ENCODE data around the gene CLTCL1.

Gene CLTCL1

GRCh38 chr22:19180234-19180633 lies 111.3 kb downstream of the CLTCL1 start:
- H3K27me3 ChIP-seq (ENCODE audit: insufficient read depth, insufficient read length) = no peaks in the 10 kb centered on the region
- peaks cover 22% of the 10 kb centered on the region for H3K36me3 ChIP-seq (ENCODE audit: insufficient read depth, insufficient read length, low read length)
- no peak for DNase-seq (ENCODE audit: low read depth, low spot score)
- H3K4me1 ChIP-seq (ENCODE audit: insufficient read depth, insufficient read length) = peaks cover 31% of the 10 kb centered on the region
- no peaks in the 10 kb centered on the region for H3K9me3 ChIP-seq (ENCODE audit: insufficient read depth, low read length)
- no peak overlapping the region for H3K9ac ChIP-seq (ENCODE audit: insufficient read length, low read depth)
- H3K4me3 ChIP-seq (ENCODE audit: insufficient read length, low read depth) = no peak overlapping the region
- no peak for TF ChIP-seq ZNF274 (IDR thresholded peaks at IDR 0.05; ENCODE audit: low read depth, low read length)
- no peak for TF ChIP-seq YY1 (IDR thresholded peaks at IDR 0.05; ENCODE audit: insufficient read depth, insufficient read length)
- no peak for TF ChIP-seq SUZ12 (IDR thresholded peaks at IDR 0.05; ENCODE audit: extremely low read depth, insufficient read depth, insufficient read length)

DNA sequence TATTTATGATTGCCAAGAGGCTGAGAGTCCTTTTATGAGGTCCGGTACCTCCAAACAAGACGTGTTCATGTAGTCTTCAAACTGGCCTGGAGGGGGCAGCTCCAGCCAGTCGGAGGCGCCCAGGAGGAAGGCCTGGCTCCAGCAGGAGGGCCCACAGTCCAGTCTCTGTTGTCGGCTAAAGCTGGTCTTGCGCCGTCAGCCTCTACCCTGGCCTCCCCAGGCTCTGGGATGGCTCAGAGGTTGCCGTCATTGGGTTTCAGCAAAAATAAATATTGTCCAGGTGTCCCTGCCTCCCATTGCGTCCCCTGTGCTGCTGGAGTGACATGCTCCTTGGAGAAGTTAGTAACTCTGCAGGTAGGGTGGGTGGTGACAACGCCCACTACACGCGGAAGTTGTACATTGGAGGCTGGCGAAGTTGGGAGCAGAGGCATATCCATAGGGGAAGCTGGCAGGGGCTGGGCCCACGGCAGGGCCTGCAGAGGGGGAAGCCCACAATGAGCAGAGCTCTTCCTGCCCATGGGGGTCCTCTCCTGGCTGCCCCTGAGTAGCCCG lies 111.9 kb downstream of the CLTCL1 start:
- Histone ChIP-seq H3K27me3 (ENCODE audit: insufficient read depth, insufficient read length) (no peaks in the 10 kb centered on the region), H3K4me3 (ENCODE audit: insufficient read length, low read depth) (peak overlapping the region; percentile 66), H3K4me1 (ENCODE audit: insufficient read depth, insufficient read length) (peaks cover 35% of the 10 kb centered on the region), H3K9ac (ENCODE audit: insufficient read length, low read depth) (peak overlapping the region; percentile 94), H3K36me3 (ENCODE audit: insufficient read depth, insufficient read length, low read length) (peaks cover 26% of the 10 kb centered on the region), H3K9me3 (ENCODE audit: insufficient read depth, low read length) (no peaks in the 10 kb centered on the region)
- no peak for TF ChIP-seq SUZ12 (IDR thresholded peaks at IDR 0.05; ENCODE audit: extremely low read depth, insufficient read depth, insufficient read length)
- no peak for TF ChIP-seq ZNF274 (IDR thresholded peaks at IDR 0.05; ENCODE audit: low read depth, low read length)
- TF ChIP-seq YY1 (IDR thresholded peaks at IDR 0.05; ENCODE audit: insufficient read depth, insufficient read length) = no peak
- peak; percentile 59 for DNase-seq (ENCODE audit: low read depth, low spot score)

GRCh38 chr22:19178657-19179496 lies 112.6 kb downstream of the CLTCL1 start, which contains the start of gene SLC25A1:
Gene SLC25A1 (minus strand): TSS chr22:19178736. CDS start chr22:19178673, 63 bp downstream.
- H3K9me3 ChIP-seq (ENCODE audit: insufficient read depth, low read length) = no peaks in the 10 kb centered on the region
- H3K4me1 ChIP-seq (ENCODE audit: insufficient read depth, insufficient read length) = peaks cover 37% of the 10 kb centered on the region
- H3K27me3 ChIP-seq (ENCODE audit: insufficient read depth, insufficient read length) = no peaks in the 10 kb centered on the region
- H3K4me3 ChIP-seq (ENCODE audit: insufficient read length, low read depth) = peak within 1 kb of the TSS; percentile 74
- peaks cover 31% of the 10 kb centered on the region for H3K36me3 ChIP-seq (ENCODE audit: insufficient read depth, insufficient read length, low read length)
- peak; percentile 52 for DNase-seq (ENCODE audit: low read depth, low spot score)
- TF ChIP-seq YY1 (IDR thresholded peaks at IDR 0.05; ENCODE audit: insufficient read depth, insufficient read length) (no peak), ZNF274 (IDR thresholded peaks at IDR 0.05; ENCODE audit: low read depth, low read length) (no peak), SUZ12 (IDR thresholded peaks at IDR 0.05; ENCODE audit: extremely low read depth, insufficient read depth, insufficient read length) (no peak)
- H3K9ac ChIP-seq (ENCODE audit: insufficient read length, low read depth) = peak within 1 kb of the TSS; percentile 94

DNA sequence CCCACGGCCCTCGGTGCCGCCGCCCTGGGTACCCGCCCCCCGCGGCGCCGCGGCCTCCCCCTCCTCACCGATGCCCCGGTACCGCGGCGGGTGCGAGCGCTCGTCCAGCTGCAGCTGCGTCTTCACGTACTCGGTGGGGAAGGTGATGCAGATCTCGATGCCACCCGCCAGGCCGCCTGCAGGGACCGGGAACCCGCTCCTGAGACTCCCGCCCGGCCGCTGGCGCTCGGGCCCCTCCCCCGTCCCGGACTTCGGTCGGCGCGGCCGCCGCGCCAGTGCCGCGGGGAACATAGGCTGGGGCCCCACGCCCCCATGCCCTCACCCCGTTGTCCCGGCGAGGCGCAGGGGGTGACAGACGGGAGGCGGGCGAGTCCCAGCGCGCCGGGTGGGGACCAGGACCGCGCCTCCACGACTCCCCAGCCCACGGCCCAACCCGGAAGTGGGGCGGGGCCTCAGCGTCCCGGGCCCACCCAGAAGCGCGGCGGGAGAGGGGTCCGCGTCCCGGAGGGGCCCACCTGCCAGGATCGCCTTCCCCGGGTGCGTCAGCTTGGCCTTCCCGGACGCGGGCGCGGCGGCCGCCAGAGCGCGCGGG lies 113.4 kb downstream of the CLTCL1 start:
- no peak for TF ChIP-seq SUZ12 (IDR thresholded peaks at IDR 0.05; ENCODE audit: extremely low read depth, insufficient read depth, insufficient read length)
- peaks cover 34% of the 10 kb centered on the region for H3K36me3 ChIP-seq (ENCODE audit: insufficient read depth, insufficient read length, low read length)
- no peaks in the 10 kb centered on the region for H3K27me3 ChIP-seq (ENCODE audit: insufficient read depth, insufficient read length)
- no peaks in the 10 kb centered on the region for H3K9me3 ChIP-seq (ENCODE audit: insufficient read depth, low read length)
- H3K4me3 ChIP-seq (ENCODE audit: insufficient read length, low read depth) = peak overlapping the region; percentile 74
- peaks cover 44% of the 10 kb centered on the region for H3K4me1 ChIP-seq (ENCODE audit: insufficient read depth, insufficient read length)
- no peak for DNase-seq (ENCODE audit: low read depth, low spot score)
- peak overlapping the region; percentile 90 for H3K9ac ChIP-seq (ENCODE audit: insufficient read length, low read depth)

DNA sequence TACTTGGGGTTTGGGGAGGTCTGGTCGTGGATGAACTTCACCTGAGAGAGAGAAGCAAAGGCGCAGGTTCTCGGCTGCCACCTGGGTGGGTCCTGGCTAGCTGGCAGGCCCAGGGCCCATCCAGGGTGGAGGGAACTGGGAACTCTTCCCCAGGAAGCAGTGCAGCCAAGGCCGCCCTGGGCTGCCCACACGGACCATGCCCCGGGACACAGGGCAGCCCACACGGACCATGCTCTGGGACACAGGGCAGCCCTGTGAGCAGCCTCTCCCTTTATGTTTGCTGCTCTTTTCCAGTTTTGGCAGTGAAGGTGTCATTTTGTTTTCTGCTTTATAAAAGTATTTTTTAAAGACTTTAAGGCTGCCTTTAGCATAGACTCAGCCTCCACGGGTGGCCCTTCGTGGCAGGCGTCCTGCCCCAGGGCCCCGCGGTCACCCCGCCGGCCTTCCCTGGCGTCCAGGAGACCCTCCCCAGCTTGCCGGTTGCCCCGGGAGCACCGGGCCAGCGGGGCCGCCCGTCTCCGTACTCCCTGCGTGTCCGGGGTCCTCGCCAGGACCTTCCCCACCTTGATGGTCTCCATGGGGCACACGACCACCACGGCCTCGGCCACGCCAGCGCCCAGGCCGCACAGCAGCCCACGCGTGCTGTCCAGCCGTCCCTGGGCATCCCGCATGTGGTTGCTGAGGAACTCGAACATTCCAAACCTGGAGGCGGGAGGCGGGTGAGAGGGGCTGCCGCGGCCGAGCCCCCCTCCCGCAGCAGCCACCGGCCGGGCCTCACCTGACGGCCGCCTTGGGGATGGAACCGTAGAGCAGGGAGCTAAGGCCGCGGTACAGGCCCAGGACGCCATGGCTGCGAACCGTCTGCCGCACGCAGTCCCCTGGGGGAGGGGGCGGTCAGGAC lies 114.1 kb downstream of the CLTCL1 start:
- Histone ChIP-seq H3K9me3 (ENCODE audit: insufficient read depth, low read length) (no peaks in the 10 kb centered on the region), H3K4me3 (ENCODE audit: insufficient read length, low read depth) (peak overlapping the region; percentile 74), H3K27me3 (ENCODE audit: insufficient read depth, insufficient read length) (no peaks in the 10 kb centered on the region), H3K9ac (ENCODE audit: insufficient read length, low read depth) (peak overlapping the region; percentile 90), H3K36me3 (ENCODE audit: insufficient read depth, insufficient read length, low read length) (peaks cover 41% of the 10 kb centered on the region), H3K4me1 (ENCODE audit: insufficient read depth, insufficient read length) (peaks cover 49% of the 10 kb centered on the region)
- no peak for DNase-seq (ENCODE audit: low read depth, low spot score)
- no peak for TF ChIP-seq SUZ12 (IDR thresholded peaks at IDR 0.05; ENCODE audit: extremely low read depth, insufficient read depth, insufficient read length)
- no peak for TF ChIP-seq YY1 (IDR thresholded peaks at IDR 0.05; ENCODE audit: insufficient read depth, insufficient read length)
- TF ChIP-seq ZNF274 (IDR thresholded peaks at IDR 0.05; ENCODE audit: low read depth, low read length) = no peak

DNA sequence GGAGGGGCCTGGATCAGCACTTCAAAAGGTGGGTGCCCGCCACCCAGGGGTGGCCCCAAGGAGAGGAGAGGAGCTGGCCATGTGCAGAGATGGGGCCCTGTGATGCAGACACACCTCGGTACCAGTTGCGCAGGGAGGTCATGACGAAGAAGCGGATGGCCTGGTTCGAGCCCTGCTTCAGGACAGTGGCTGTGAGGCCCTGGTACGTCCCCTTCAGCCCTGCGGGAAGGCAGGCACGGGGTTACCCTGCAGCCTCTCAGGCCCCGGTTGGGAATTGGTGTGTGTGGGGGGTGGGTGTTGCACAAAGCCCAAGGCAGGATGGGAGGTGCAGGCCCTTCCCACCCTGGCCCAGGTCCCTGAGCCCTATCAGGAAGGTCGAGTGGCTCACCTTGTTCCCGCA lies 114.8 kb downstream of the CLTCL1 start:
- peaks cover 46% of the 10 kb centered on the region for H3K4me1 ChIP-seq (ENCODE audit: insufficient read depth, insufficient read length)
- TF ChIP-seq SUZ12 (IDR thresholded peaks at IDR 0.05; ENCODE audit: extremely low read depth, insufficient read depth, insufficient read length) = no peak
- TF ChIP-seq YY1 (IDR thresholded peaks at IDR 0.05; ENCODE audit: insufficient read depth, insufficient read length) = no peak
- no peak for TF ChIP-seq ZNF274 (IDR thresholded peaks at IDR 0.05; ENCODE audit: low read depth, low read length)
- H3K9me3 ChIP-seq (ENCODE audit: insufficient read depth, low read length) = no peaks in the 10 kb centered on the region
- peak overlapping the region; percentile 15 for H3K4me3 ChIP-seq (ENCODE audit: insufficient read length, low read depth)
- H3K9ac ChIP-seq (ENCODE audit: insufficient read length, low read depth) = peak overlapping the region; percentile 90
- peaks cover 45% of the 10 kb centered on the region for H3K36me3 ChIP-seq (ENCODE audit: insufficient read depth, insufficient read length, low read length)
- H3K27me3 ChIP-seq (ENCODE audit: insufficient read depth, insufficient read length) = no peaks in the 10 kb centered on the region
- DNase-seq (ENCODE audit: low read depth, low spot score) = no peak
